ENCODE results near the gene MYOZ2. TPM values are rescaled to one million over a fixed set of nuclear protein-coding genes. Genes with fewer than 3 reads are reported as not detected.

The MYOZ2 gene
- total RNA-seq, 3 donors from 2014 or later (not counting 1 experiment from before 2014, with no cell fraction given) = not detected

GRCh38 chr4:119218093-119218492 is 82.5 kb downstream of the MYOZ2 start:
- Histone ChIP-seq H3K4me1 (ENCODE audit: control insufficient read depth, insufficient read depth, low read length) (peaks cover 5% of the 10 kb centered on the region), H3K27me3 (ENCODE audit: control insufficient read depth, insufficient read depth, low read length) (no peaks in the 10 kb centered on the region), H3K4me3 (ENCODE audit: low read length) (no peak overlapping the region), H3K9me3 (ENCODE audit: control insufficient read depth, insufficient read depth, low read length) (no peaks in the 10 kb centered on the region), H3K27ac (ENCODE audit: low read length) (no peak overlapping the region), H3K36me3 (ENCODE audit: control insufficient read depth, insufficient read depth, low read length) (peaks cover 9% of the 10 kb centered on the region)
- H3K27me3 Mint-ChIP-seq (ENCODE audit: low read depth in 2 of 2) = no peaks in the 10 kb centered on the region
- H3K9me3 Mint-ChIP-seq = no peaks in the 10 kb centered on the region
- 100% methylated on average over 1 of the region's 1 CpG for WGBS (ENCODE audit: insufficient coverage)
- no peaks in the 10 kb centered on the region for H3K36me3 Mint-ChIP-seq
- no peak for ATAC-seq
- no peak overlapping the region for H3K27ac Mint-ChIP-seq
- intact Hi-C loops (cut with micrococcal nuclease) = no loop called here
- no peak for DNase-seq
- TF ChIP-seq CTCF (IDR thresholded peaks at IDR 0.05) = no peak
- H3K4me1 Mint-ChIP-seq = peaks cover 4% of the 10 kb centered on the region in 2 donors
- no peak overlapping the region for H3K4me3 Mint-ChIP-seq

- H3K27me3 Mint-ChIP-seq (ENCODE audit: low read depth in 2 of 2) = no peaks in the 10 kb centered on the region
- H3K9me3 ChIP-seq (ENCODE audit: control insufficient read depth, insufficient read depth, low read length) = no peaks in the 10 kb centered on the region
- no peaks in the 10 kb centered on the region for H3K9me3 Mint-ChIP-seq
- H3K4me3 ChIP-seq (ENCODE audit: low read length) = no peak overlapping the region
- no peaks in the 10 kb centered on the region for H3K4me1 ChIP-seq (ENCODE audit: control insufficient read depth, insufficient read depth, low read length)
- no peak overlapping the region for H3K27ac ChIP-seq (ENCODE audit: low read length)
- H3K27me3 ChIP-seq (ENCODE audit: control insufficient read depth, insufficient read depth, low read length) = no peaks in the 10 kb centered on the region
- WGBS (ENCODE audit: insufficient coverage) = 80% methylated on average over 4 of the region's 4 CpGs
- H3K36me3 ChIP-seq (ENCODE audit: control insufficient read depth, insufficient read depth, low read length) = peaks cover 9% of the 10 kb centered on the region
- no peak overlapping the region for H3K4me3 Mint-ChIP-seq
- no peak for DNase-seq
- no peak for TF ChIP-seq CTCF (IDR thresholded peaks at IDR 0.05)
- intact Hi-C loops (cut with micrococcal nuclease) = no loop called here
- no peak for ATAC-seq
- no peaks in the 10 kb centered on the region for H3K36me3 Mint-ChIP-seq
- H3K27ac Mint-ChIP-seq = no peak overlapping the region
- no peaks in the 10 kb centered on the region for H3K4me1 Mint-ChIP-seq
These were observed 85.8 kb downstream of the MYOZ2 start for GRCh38 chr4:119221412-119221811.

GRCh38 chr4:119227690-119228089 is 92.1 kb downstream of the MYOZ2 start:
- intact Hi-C loops (cut with micrococcal nuclease) = no loop called here
- H3K27me3 Mint-ChIP-seq (ENCODE audit: low read depth in 2 of 2) = no peaks in the 10 kb centered on the region
- no peak overlapping the region for H3K4me3 Mint-ChIP-seq
- Histone ChIP-seq H3K9me3 (ENCODE audit: control insufficient read depth, insufficient read depth, low read length) (no peaks in the 10 kb centered on the region), H3K27ac (ENCODE audit: low read length) (no peak overlapping the region), H3K4me1 (ENCODE audit: control insufficient read depth, insufficient read depth, low read length) (no peaks in the 10 kb centered on the region), H3K36me3 (ENCODE audit: control insufficient read depth, insufficient read depth, low read length) (no peaks in the 10 kb centered on the region), H3K4me3 (ENCODE audit: low read length) (no peak overlapping the region), H3K27me3 (ENCODE audit: control insufficient read depth, insufficient read depth, low read length) (no peaks in the 10 kb centered on the region)
- H3K36me3 Mint-ChIP-seq = no peaks in the 10 kb centered on the region
- no peaks in the 10 kb centered on the region for H3K9me3 Mint-ChIP-seq
- DNase-seq = no peak
- no peak for TF ChIP-seq CTCF (IDR thresholded peaks at IDR 0.05)
- H3K4me1 Mint-ChIP-seq = peaks cover 0 to 12% of the 10 kb centered on the region in 2 donors
- ATAC-seq = no peak
- H3K27ac Mint-ChIP-seq = no peak overlapping the region

GRCh38 chr4:119228406-119228805 is 92.8 kb downstream of the MYOZ2 start:
- Mint-ChIP-seq H3K36me3 (no peaks in the 10 kb centered on the region), H3K27ac (no peak overlapping the region), H3K9me3 (no peaks in the 10 kb centered on the region)

More at GRCh38 chr4:119228406-119228805, 92.8 kb downstream of the MYOZ2 start:
- H3K27me3 Mint-ChIP-seq (ENCODE audit: low read depth in 2 of 2) = no peaks in the 10 kb centered on the region
- no peak overlapping the region for H3K27ac ChIP-seq (ENCODE audit: low read length)
- ATAC-seq (no peak), DNase-seq (no peak)
- intact Hi-C loops (cut with micrococcal nuclease) = no loop called here
- H3K4me1 ChIP-seq (ENCODE audit: control insufficient read depth, insufficient read depth, low read length) = no peaks in the 10 kb centered on the region
- H3K4me3 ChIP-seq (ENCODE audit: low read length) = no peak overlapping the region
- no peak for TF ChIP-seq CTCF (IDR thresholded peaks at IDR 0.05)
- no peaks in the 10 kb centered on the region for H3K27me3 ChIP-seq (ENCODE audit: control insufficient read depth, insufficient read depth, low read length)
- H3K9me3 ChIP-seq (ENCODE audit: control insufficient read depth, insufficient read depth, low read length) = no peaks in the 10 kb centered on the region
- peaks cover 5 to 17% of the 10 kb centered on the region in 2 donors for H3K4me1 Mint-ChIP-seq
- WGBS (ENCODE audit: insufficient coverage) = 100% methylated on average over 2 of the region's 3 CpGs
- no peaks in the 10 kb centered on the region for H3K36me3 ChIP-seq (ENCODE audit: control insufficient read depth, insufficient read depth, low read length)
- H3K4me3 Mint-ChIP-seq = no peak overlapping the region

All from natural killer cell (primary cell).